GM12874 (cell line): ENCODE data around the gene KCNAB3.

Source experiments
- TF ChIP-seq, protein P1 (sequence below): IDR thresholded peaks from 2 replicates; pipeline ENCODE4 v1.5.1; 2011; ENCODE audit warnings: low read depth, mild to moderate bottlenecking, control low read depth, low read length, moderate library complexity; ENCODE audit not compliant: insufficient read depth

KCNAB3 gene

DNA sequence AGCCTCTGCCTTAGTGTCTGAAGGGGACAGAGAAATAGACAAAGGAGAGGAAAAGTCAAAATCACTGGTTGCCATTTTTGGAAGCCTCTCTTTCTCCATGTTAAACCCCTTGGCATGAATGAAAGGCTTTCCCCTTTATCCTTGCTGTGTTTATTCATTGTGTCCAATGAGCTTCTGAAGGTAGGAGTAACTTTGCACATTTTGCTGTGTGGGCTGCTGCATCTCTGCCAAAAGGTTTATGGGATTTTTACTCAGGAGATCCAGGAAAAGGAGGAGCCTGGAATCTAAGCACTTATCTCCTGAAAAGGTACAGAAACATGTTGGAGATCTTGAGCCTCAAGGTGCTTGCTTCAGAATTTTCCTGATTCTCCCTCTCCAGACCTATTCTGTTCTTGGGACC lies 6.2 kb upstream of the KCNAB3 start:
- TF ChIP-seq, protein P1, sequence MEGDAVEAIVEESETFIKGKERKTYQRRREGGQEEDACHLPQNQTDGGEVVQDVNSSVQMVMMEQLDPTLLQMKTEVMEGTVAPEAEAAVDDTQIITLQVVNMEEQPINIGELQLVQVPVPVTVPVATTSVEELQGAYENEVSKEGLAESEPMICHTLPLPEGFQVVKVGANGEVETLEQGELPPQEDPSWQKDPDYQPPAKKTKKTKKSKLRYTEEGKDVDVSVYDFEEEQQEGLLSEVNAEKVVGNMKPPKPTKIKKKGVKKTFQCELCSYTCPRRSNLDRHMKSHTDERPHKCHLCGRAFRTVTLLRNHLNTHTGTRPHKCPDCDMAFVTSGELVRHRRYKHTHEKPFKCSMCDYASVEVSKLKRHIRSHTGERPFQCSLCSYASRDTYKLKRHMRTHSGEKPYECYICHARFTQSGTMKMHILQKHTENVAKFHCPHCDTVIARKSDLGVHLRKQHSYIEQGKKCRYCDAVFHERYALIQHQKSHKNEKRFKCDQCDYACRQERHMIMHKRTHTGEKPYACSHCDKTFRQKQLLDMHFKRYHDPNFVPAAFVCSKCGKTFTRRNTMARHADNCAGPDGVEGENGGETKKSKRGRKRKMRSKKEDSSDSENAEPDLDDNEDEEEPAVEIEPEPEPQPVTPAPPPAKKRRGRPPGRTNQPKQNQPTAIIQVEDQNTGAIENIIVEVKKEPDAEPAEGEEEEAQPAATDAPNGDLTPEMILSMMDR, result no peak

DNA sequence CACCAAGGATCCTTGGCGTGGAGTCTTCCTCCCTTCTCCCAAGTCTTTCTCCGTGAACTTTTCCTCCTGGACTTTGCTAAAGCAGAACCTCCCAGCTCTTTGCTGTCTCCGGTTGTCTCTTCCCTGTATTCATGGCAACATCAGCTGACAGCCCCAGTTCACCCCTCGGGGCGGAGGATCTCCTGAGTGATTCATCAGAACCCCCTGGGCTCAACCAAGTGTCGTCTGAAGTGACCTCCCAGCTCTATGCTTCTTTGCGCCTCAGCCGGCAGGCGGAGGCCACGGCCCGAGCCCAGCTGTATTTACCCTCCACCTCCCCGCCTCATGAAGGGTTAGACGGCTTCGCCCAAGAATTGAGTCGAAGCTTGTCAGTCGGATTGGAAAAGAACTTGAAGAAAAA lies 3.3 kb upstream of the KCNAB3 start:
- TF ChIP-seq, protein P1, result peak; percentile 15; the same call in 1 of the 2 replicates

DNA sequence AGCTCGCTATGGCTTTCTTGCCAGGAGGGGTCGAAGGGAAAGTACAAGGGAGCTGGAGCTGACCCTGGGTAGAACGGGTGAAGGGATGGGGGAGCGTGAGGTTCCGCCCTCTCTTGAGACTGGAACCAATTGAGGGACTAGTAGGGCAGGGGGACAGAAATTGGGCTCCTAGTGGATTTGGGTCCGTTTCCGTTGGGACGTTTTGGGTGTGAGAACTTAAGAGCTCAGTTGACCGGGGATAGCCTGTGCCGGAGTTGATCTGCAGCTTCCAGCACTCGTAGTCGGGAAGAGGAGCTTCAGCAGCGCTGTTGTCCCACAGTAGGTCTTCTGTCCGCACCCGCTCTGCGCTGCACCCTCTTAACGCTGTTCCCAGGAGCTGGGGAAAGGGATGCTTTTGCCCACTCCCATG lies 2.8 kb upstream of the KCNAB3 start:
- TF ChIP-seq, protein P1, result no peak

DNA sequence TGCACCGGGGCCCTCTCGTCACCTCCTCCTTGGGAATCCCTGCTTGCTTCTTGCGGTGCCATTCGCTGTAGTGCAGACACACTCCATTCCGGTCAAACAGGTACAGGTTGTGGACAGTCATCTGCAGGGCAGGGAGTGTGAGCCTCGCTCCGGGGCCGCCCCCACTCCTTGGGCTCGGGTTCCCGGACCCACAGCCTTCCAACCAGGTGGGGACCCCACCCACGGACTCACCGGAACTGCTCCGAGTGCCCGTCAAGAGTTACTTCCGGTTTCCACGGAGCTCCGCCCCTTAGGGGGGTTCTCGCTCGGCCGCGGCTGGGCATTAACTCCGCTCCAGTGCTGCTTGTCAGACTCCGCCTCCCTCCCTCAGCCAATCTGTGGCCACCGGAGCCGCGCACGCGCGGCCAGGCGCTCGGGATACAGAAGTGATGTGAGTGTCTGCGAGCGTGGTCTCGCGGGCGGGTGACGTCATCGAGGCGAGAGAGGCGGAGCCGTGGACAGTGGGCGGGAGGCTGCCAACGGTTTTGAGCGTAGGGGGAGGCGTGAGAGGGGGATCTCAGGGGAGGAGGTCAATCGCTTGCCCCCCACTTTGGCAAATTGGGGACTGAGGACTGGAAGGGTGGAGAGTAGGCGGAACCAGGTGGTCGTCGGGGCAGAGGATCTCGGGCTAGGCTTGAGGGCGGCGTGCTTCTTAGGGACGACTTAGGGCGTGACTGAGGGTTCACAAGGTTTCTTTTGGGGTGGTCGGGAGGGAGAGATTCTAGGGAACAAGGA lies 2.2 kb upstream of the KCNAB3 start, which contains the start of the genes CNTROB and TRAPPC1:
Gene CNTROB, plus strand, starts transcription at position 498 of the 774 bp plus-strand sequence. CDS start 874 bp downstream, outside the sequence.
Gene TRAPPC1, minus strand, starts transcription at position 238 of the 774 bp plus-strand sequence. Its CDS starts 117 bp downstream, at position 121.
- TF ChIP-seq, protein P1, result no peak

DNA sequence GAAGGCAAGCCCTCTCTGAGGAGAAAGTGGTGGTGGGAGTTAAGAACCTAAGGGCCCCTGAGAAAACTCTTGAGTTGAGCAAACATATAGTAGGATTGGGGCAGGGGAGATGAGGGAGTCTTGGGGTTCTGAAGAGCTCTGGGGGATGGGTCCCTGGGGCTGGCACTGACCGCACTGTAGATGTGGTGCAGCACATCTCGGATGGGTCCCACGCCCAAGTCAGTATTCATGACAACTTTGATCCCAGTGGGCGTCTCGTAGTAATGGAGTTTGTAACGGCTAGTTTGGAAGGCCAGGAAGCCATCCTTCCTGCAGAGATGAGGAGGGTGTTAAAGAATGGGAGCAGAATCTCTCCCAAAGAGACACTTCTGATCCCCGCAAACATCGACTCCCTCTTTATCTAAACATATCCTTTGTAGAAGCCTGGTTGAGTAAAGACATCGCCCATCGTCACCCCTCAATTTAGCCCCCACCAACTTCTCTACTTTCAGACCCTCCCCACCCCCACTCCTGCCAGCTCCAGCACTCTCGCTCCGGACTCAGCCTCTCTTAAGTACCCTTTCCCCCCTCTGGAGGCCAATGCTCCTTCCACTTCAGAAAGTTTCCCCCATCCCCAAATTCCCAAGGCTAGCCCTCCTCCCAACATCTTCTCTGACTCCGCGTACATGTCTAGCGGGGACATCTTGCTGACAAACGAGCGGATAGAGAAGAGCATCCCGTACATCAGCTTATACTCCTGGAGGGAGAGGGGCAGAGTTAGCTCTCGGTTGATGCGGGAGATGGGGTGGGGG lies 1.4 kb upstream of the KCNAB3 start:
- TF ChIP-seq, protein P1, result no peak

DNA sequence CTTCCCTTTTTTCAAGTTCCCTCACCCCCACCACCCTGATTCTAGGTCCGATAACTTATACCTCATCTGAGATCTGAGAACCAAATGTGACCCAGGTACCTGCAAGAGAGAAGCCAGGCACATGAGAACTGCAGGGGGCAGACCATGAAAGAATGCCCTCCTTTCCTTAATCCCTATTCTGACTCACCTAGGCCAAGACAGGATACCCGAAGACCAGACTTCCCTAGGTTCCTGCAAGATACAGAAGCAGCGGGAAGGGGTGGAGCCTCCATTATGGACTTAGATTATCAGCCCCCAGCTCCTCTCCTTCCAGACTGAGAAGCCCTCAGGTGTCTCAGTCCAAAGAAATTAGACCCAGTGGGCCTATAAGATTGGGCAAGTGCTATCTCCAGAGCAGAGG lies 2.1 kb downstream of the KCNAB3 start:
- TF ChIP-seq, protein P1, result no peak
